GM12878 (cell line): ENCODE results near the gene CCER1.
"Not testable (repeated sequence)": the region's sequence is repeated elsewhere in the genome, so short reads cannot be mapped to it uniquely, and the experiment has no call there.

Experiments
- ATF3 ChIP-seq: IDR thresholded peaks from 2 replicates; pipeline ENCODE4 v1.6.1; 2011; ENCODE audit warnings: low read depth, mild to moderate bottlenecking, low read length, moderate library complexity, borderline replicate concordance; ENCODE audit errors: extremely low read depth
- EP300 ChIP-seq, 2 experiments: fragments of 150-350 bp in 1 of 2; IDR thresholded peaks; 2 replicates each; pipeline ENCODE4 v1.6.1; 2011 to 2012; ENCODE audit warnings: low read depth in 2 of 2, low read length in 2 of 2, borderline replicate concordance in 1 of 2, improper control_type of control experiment in 1 of 2, inconsistent platforms in 1 of 2; ENCODE audit not compliant: control insufficient read depth in 1 of 2
- JUND ChIP-seq: IDR thresholded peaks from 2 replicates; pipeline ENCODE4 v1.6.1; 2012; ENCODE audit warnings: low read depth, mild to moderate bottlenecking, low read length, improper control_type of control experiment, moderate library complexity
- LARP7 ChIP-seq: fragments of 450-650 bp; IDR thresholded peaks from 2 replicates; pipeline ENCODE4 v1.6.1; 2017; ENCODE audit warnings: mild to moderate bottlenecking
- MXI1 ChIP-seq: fragments of 150-350 bp; IDR thresholded peaks from 2 replicates; pipeline ENCODE4 v1.6.1; 2011; ENCODE audit warnings: low read depth, mild to moderate bottlenecking, inconsistent platforms, low read length, improper control_type of control experiment
- NBN ChIP-seq: fragments of 450-650 bp; IDR thresholded peaks from 2 replicates; pipeline ENCODE4 v1.6.1; 2016
- SIN3A ChIP-seq: IDR thresholded peaks from 2 replicates; pipeline ENCODE4 v1.6.1; 2012; ENCODE audit warnings: low read depth, low read length, improper control_type of control experiment
- SMAD1 ChIP-seq: fragments of 450-650 bp; IDR thresholded peaks from 2 replicates; pipeline ENCODE4 v1.6.1; 2018; ENCODE audit warnings: mild to moderate bottlenecking, low read depth; ENCODE audit not compliant: partially characterized antibody
- SUZ12 ChIP-seq: fragments of 200-600 bp; sonication (generic); IDR thresholded peaks from one replicate; pipeline ENCODE4 v1.6.1; 2018; ENCODE audit warnings: antibody characterized with exemption, mild to moderate bottlenecking; ENCODE audit not compliant: unreplicated experiment
- TF ChIP-seq, protein P1 (sequence below): IDR thresholded peaks from 2 replicates; pipeline ENCODE4 v1.6.1; 2011; ENCODE audit warnings: borderline replicate concordance, low read depth, mild to moderate bottlenecking, moderate library complexity, mixed read lengths, low read length; ENCODE audit not compliant: insufficient read depth; ENCODE audit errors: extremely low read length

DNA sequence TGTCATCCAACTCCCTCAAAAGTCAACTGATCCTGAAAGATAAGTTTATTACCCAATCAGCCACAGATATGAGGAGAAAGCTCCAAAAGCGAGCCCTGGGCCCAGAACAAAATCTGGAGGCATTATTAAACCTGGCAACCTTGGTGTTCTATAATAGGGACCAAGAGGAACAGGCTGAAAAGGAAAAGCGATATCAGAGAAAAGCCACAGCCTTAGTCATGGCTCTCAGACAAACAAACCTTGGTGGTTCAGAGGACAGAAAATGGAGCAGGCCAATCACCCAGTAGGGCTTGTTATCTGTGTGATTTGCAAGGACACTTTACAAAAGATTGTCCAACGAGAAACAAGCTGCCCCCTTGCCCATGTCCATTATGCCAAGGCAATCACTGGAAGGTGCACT lies 30.4 kb upstream of the CCER1 start:
- TF ChIP-seq SMAD1; MXI1; JUND; EP300 (IDR thresholded peaks at IDR 0.05; ENCODE audit: borderline replicate concordance in 1 of 2, control insufficient read depth in 1 of 2, low read depth in 2 of 2, low read length in 2 of 2); SIN3A; NBN; ATF3; LARP7; SUZ12: not testable (repeated sequence)
- TF ChIP-seq, protein P1, sequence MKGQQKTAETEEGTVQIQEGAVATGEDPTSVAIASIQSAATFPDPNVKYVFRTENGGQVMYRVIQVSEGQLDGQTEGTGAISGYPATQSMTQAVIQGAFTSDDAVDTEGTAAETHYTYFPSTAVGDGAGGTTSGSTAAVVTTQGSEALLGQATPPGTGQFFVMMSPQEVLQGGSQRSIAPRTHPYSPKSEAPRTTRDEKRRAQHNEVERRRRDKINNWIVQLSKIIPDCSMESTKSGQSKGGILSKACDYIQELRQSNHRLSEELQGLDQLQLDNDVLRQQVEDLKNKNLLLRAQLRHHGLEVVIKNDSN = not testable (repeated sequence)
